Activated T-cell treated with anti-CD3 and anti-CD28 coated beads, Interleukin-2, amount 50 U/mL, for 48 hours (primary cell): ENCODE measurements around the gene RGS14.

ENCODE experiments used
- DNase-seq, 2 experiments: peaks; one replicate each; pipeline ENCODE4 v3.0.0-alpha.2; 2020

Gene RGS14

GRCh38 chr5:177380805-177381126, 23.0 kb downstream of the RGS14 start:
- DNase-seq = no peak

GRCh38 chr5:177382423-177383029, 24.8 kb downstream of the RGS14 start:
- no peak for DNase-seq

GRCh38 chr5:177383181-177383580, 25.5 kb downstream of the RGS14 start:
- no peak for DNase-seq

- DNase-seq = no peak
These were observed 26.4 kb downstream of the RGS14 start, which contains the start of gene SLC34A1 for GRCh38 chr5:177384134-177384533. Gene SLC34A1 (plus strand): TSS chr5:177384434. CDS start chr5:177385742, 1,308 bp downstream.

GRCh38 chr5:177385720-177386119, 28.0 kb downstream of the RGS14 start:
- no peak for DNase-seq

- no peak for DNase-seq
These were observed 28.8 kb downstream of the RGS14 start for GRCh38 chr5:177386542-177386941.

- DNase-seq = no peak
These were observed 29.7 kb downstream of the RGS14 start for GRCh38 chr5:177387405-177387804.

GRCh38 chr5:177388521-177389052, 30.9 kb downstream of the RGS14 start:
- DNase-seq = no peak

GRCh38 chr5:177389241-177390169, 31.8 kb downstream of the RGS14 start:
- peak; percentile 65 to 71 for DNase-seq

GRCh38 chr5:177390363-177391300, 32.9 kb downstream of the RGS14 start:
- peak; percentile 93 for DNase-seq

GRCh38 chr5:177392765-177393164, 35.0 kb downstream of the RGS14 start:
- no peak for DNase-seq

- DNase-seq = no peak
These were observed 35.6 kb downstream of the RGS14 start for GRCh38 chr5:177393206-177393765.

GRCh38 chr5:177393990-177394389, 36.3 kb downstream of the RGS14 start:
- no peak for DNase-seq

- DNase-seq = no peak
These were observed 38.4 kb downstream of the RGS14 start for GRCh38 chr5:177396078-177396477.

- DNase-seq = no peak
These were observed 39.1 kb downstream of the RGS14 start for GRCh38 chr5:177396807-177397206.

GRCh38 chr5:177397875-177398390, 40.2 kb downstream of the RGS14 start:
- no peak for DNase-seq

GRCh38 chr5:177399997-177400868, 42.5 kb downstream of the RGS14 start, which contains the start of gene PFN3:
Gene PFN3 (minus strand): TSS chr5:177400661. CDS start chr5:177400576, 85 bp downstream.
- no peak for DNase-seq

GRCh38 chr5:177402271-177403043, 44.7 kb downstream of the RGS14 start:
- DNase-seq = peak; percentile 78 to 84

- DNase-seq = no peak
These were observed 45.5 kb downstream of the RGS14 start for GRCh38 chr5:177403102-177403791.
